ENCODE data around the gene RNFT2.

- TF ChIP-seq CTCF (IDR thresholded peaks at IDR 0.05; ENCODE audit: low read depth, low read length) (no peak), MYC (IDR thresholded peaks at IDR 0.05; ENCODE audit: low read depth, low read length) (no peak), POLR2A (IDR thresholded peaks at IDR 0.05; ENCODE audit: extremely low read depth, insufficient read length) (no peak), MAX (IDR thresholded peaks at IDR 0.05; ENCODE audit: low read depth, low read length) (no peak)
Measured at GRCh38 chr12:116867523-116867922, 129.4 kb downstream of the RNFT2 start.
